ENCODE data around the gene IDE. TPM values are rescaled to one million over a fixed set of nuclear protein-coding genes. Genes with fewer than 3 reads are reported as not detected.

IDE gene
- polyA plus RNA-seq, 1 experiment, result 39.0 TPM

DNA sequence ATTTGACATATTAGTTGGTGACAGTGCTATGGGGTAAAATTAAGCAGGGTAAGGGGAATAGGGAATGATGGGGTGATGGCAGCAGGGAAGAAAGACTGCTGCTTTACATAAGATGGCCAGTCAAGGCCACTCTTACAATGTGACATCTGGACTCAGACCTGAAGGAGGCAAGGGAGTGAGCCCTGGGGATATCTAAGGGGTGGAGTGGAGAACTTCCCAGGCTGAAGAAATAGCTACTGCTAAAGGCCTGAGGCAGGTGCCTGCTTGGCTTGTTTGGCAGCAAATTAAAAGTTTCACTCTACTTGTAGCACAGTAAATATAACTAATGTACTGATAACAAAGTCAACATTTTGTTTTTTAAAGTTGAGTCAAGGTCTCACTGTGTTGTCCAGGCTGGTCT, 93.5 kb downstream of the IDE start:
- DNase-seq (ENCODE audit: low read depth, low spot score), result no peak
- Histone ChIP-seq H3K4me3 (ENCODE audit: low read depth, low read length) (no peak overlapping the region), H3K9me3 (ENCODE audit: control insufficient read depth, insufficient read depth, low read length) (no peaks in the 10 kb centered on the region), H3K27me3 (ENCODE audit: control insufficient read depth, insufficient read depth, low read length) (no peaks in the 10 kb centered on the region), H3K27ac (ENCODE audit: low read depth, low read length) (no peak overlapping the region)
- ChIA-PET CTCF (interaction anchor here (0.7 kb wide), 1 partner anchor 37 kb away, joined by 3 read pairs; no protein-coding TSS in a partner anchor), POLR2A (no interaction called here)
- TF ChIP-seq, protein P1, sequence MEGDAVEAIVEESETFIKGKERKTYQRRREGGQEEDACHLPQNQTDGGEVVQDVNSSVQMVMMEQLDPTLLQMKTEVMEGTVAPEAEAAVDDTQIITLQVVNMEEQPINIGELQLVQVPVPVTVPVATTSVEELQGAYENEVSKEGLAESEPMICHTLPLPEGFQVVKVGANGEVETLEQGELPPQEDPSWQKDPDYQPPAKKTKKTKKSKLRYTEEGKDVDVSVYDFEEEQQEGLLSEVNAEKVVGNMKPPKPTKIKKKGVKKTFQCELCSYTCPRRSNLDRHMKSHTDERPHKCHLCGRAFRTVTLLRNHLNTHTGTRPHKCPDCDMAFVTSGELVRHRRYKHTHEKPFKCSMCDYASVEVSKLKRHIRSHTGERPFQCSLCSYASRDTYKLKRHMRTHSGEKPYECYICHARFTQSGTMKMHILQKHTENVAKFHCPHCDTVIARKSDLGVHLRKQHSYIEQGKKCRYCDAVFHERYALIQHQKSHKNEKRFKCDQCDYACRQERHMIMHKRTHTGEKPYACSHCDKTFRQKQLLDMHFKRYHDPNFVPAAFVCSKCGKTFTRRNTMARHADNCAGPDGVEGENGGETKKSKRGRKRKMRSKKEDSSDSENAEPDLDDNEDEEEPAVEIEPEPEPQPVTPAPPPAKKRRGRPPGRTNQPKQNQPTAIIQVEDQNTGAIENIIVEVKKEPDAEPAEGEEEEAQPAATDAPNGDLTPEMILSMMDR (IDR thresholded peaks at IDR 0.05; ENCODE audit: low read depth, low read length), result no peak

DNA sequence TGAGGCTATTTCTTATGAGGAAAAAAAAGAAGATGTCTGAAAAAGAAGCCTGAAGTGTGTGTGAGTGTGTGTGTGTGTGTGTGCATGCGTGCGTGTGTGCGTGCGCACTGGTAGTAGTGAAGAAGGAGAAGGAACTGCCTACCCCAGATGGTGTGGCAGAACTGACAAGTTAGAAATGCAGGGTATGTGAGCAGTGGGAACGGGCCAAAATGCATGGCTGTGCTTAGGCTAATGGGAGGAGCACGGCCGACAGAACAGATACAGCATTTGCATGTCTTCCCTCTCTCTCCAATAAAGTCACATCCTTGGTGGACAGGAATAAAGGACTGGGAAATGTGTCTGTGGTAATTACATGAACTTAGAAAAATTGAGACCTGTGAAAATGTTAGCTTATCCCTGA, 94.3 kb downstream of the IDE start:
- Histone ChIP-seq H3K27ac (ENCODE audit: low read depth, low read length) (no peak overlapping the region), H3K9me3 (ENCODE audit: control insufficient read depth, insufficient read depth, low read length) (no peaks in the 10 kb centered on the region), H3K4me3 (ENCODE audit: low read depth, low read length) (no peak overlapping the region), H3K27me3 (ENCODE audit: control insufficient read depth, insufficient read depth, low read length) (no peaks in the 10 kb centered on the region)
- TF ChIP-seq, protein P1 (IDR thresholded peaks at IDR 0.05; ENCODE audit: low read depth, low read length), result no peak
- no peak for DNase-seq (ENCODE audit: low read depth, low spot score)
- POLR2A ChIA-PET, result no interaction called here
- CTCF ChIA-PET, result no interaction called here

DNA sequence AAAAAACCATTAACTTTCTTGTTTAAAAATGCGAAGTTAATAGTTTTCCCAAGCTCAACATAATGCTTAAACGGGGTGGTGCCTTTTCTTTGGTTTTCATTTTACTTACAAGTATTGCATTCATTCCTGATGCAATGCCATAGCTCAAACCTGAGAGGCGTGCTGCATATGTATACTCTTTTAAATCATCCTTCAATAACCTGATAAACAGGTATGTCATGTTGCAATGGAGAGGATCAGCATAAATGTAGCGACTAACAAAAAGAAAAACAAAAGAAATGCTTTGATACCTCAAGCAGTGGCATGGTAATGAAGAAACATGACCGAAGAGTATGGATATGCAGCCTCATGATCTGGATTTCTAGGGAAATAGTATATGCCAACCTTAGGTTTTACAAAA, 95.4 kb downstream of the IDE start:
- no peak for DNase-seq (ENCODE audit: low read depth, low spot score)
- no peak overlapping the region for H3K4me3 ChIP-seq (ENCODE audit: low read depth, low read length)
- H3K27me3 ChIP-seq (ENCODE audit: control insufficient read depth, insufficient read depth, low read length), result no peaks in the 10 kb centered on the region
- TF ChIP-seq, protein P1 (IDR thresholded peaks at IDR 0.05; ENCODE audit: low read depth, low read length), result no peak
- no peak overlapping the region for H3K27ac ChIP-seq (ENCODE audit: low read depth, low read length)
- H3K9me3 ChIP-seq (ENCODE audit: control insufficient read depth, insufficient read depth, low read length), result no peaks in the 10 kb centered on the region
- ChIA-PET CTCF (no interaction called here), POLR2A (no interaction called here)

DNA sequence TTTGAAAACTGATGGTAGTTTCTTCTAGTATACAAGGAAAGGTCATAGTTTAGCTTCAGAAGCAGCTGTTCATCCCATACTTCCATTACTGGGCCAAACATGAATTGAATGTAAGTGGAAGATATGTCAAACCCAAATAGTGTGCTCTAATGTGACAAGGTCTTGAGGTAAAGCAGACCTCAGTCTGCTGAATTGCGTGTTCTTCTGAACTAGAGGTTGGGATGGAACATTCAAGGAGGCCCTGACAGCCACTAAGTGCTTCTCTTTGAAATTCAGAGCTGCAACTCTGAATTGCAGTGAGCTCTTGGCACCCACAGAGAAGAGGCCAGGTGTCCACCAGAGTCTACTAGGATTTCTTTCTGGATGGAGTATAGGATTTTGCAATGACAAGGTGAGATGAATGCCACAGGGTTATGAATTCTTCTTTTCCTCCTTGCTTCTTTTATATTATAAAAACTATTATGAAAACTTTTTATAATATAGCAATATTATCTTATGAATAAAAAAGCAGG, 98.5 kb downstream of the IDE start:
- POLR2A ChIA-PET, result interaction anchor here (0.6 kb wide), 1 partner anchor 19 kb away, joined by 5 read pairs; no protein-coding TSS in a partner anchor
- TF ChIP-seq, protein P1 (IDR thresholded peaks at IDR 0.05; ENCODE audit: low read depth, low read length), result no peak
- no peak overlapping the region for H3K27ac ChIP-seq (ENCODE audit: low read depth, low read length)
- H3K4me3 ChIP-seq (ENCODE audit: low read depth, low read length), result no peak overlapping the region
- DNase-seq (ENCODE audit: low read depth, low spot score), result no peak
- H3K9me3 ChIP-seq (ENCODE audit: control insufficient read depth, insufficient read depth, low read length), result no peaks in the 10 kb centered on the region
- CTCF ChIA-PET, result interaction anchor here (1.1 to 1.5 kb wide), 2 partner anchors 42 to 99 kb away, joined by 3 to 5 read pairs; no protein-coding TSS in a partner anchor
- no peaks in the 10 kb centered on the region for H3K27me3 ChIP-seq (ENCODE audit: control insufficient read depth, insufficient read depth, low read length)

DNA sequence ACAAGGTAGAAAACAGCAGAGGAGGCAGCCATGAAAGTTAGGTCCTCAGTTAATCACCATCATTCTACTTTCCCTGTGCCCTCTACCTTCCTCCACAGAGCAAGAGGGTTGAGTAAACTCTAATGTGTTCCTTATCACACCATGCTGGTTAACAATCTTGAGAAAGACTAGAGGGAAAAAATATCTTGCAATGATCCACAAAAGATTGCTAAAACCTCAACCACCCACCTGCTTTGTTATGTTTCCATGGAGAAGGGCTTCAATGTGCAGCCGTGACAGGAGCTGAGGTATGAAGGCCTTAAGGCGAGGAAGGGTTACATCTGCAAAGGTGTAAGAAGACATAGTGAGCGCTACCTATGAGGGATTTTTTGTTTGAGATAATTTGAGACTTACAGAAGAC, 103.9 kb downstream of the IDE start:
- POLR2A ChIA-PET, result no interaction called here
- no peaks in the 10 kb centered on the region for H3K27me3 ChIP-seq (ENCODE audit: control insufficient read depth, insufficient read depth, low read length)
- TF ChIP-seq, protein P1 (IDR thresholded peaks at IDR 0.05; ENCODE audit: low read depth, low read length), result no peak
- no peaks in the 10 kb centered on the region for H3K9me3 ChIP-seq (ENCODE audit: control insufficient read depth, insufficient read depth, low read length)
- H3K27ac ChIP-seq (ENCODE audit: low read depth, low read length), result no peak overlapping the region
- no peak for DNase-seq (ENCODE audit: low read depth, low spot score)
- H3K4me3 ChIP-seq (ENCODE audit: low read depth, low read length), result no peak overlapping the region
- CTCF ChIA-PET, result no interaction called here

Data from AG04450 (cell line).